ENCODE data around the gene CDKL1.

- TF ChIP-seq CTCF (optimal IDR thresholded peaks at IDR 0.05 in 1 of 3, IDR thresholded peaks at IDR 0.05 in 1 of 3, conservative IDR thresholded peaks at IDR 0.05 in 1 of 3; ENCODE audit: extremely low read depth in 1 of 3, insufficient read depth in 2 of 3, low read length in 3 of 3) (no peak), EZH2 (IDR thresholded peaks at IDR 0.05; ENCODE audit: low read length) (no peak)
Observed at GRCh38 chr14:50377550-50378085, 19.1 kb downstream of the CDKL1 start.

All from keratinocyte (primary cell).